ENCODE data around the gene UBR3.
A peak's percentile ranks its signal among the peaks of the same experiment; 100 is the strongest.
"Not testable (repeated sequence)": the region's sequence is repeated elsewhere in the genome, so short reads cannot be mapped to it uniquely, and the experiment has no call there.

Gene UBR3

GRCh38 chr2:169822785-169823392, 4.4 kb upstream of the UBR3 start:
- no peak for DNase-seq (ENCODE audit: low spot score)

GRCh38 chr2:169823996-169824372, 3.3 kb upstream of the UBR3 start:
- no peak for DNase-seq (ENCODE audit: low spot score)

- peak; percentile 88 for DNase-seq (ENCODE audit: low spot score)
These were observed 2.6 kb upstream of the UBR3 start, which contains the start of gene METTL5 for GRCh38 chr2:169824373-169825333. METTL5 (minus strand) TSS chr2:169824905; CDS start chr2:169824597, 308 bp downstream.

- peak; percentile 83 for DNase-seq (ENCODE audit: low spot score)
These were observed 1.0 kb downstream of the UBR3 start for GRCh38 chr2:169828141-169828811.

GRCh38 chr2:169834401-169834800, 7.1 kb downstream of the UBR3 start:
- no peak for DNase-seq (ENCODE audit: low spot score)

- DNase-seq (ENCODE audit: low spot score), result no peak
These were observed 11.7 kb downstream of the UBR3 start for GRCh38 chr2:169838743-169839489.

GRCh38 chr2:169839954-169840746, 12.9 kb downstream of the UBR3 start:
- no peak for DNase-seq (ENCODE audit: low spot score)

- no peak for DNase-seq (ENCODE audit: low spot score)
These were observed 13.5 kb downstream of the UBR3 start for GRCh38 chr2:169840747-169841142.

GRCh38 chr2:169841625-169842024, 14.4 kb downstream of the UBR3 start:
- DNase-seq (ENCODE audit: low spot score), result not testable (repeated sequence)

- DNase-seq (ENCODE audit: low spot score), result no peak
These were observed 17.8 kb downstream of the UBR3 start for GRCh38 chr2:169845016-169845415.

- DNase-seq (ENCODE audit: low spot score), result not testable (repeated sequence)
These were observed 21.9 kb downstream of the UBR3 start for GRCh38 chr2:169848959-169849693.

- DNase-seq (ENCODE audit: low spot score), result no peak
These were observed 22.5 kb downstream of the UBR3 start for GRCh38 chr2:169849710-169850109.

- DNase-seq (ENCODE audit: low spot score), result no peak
These were observed 25.9 kb downstream of the UBR3 start for GRCh38 chr2:169853041-169853668.

GRCh38 chr2:169855281-169856258, 28.3 kb downstream of the UBR3 start:
- not testable (repeated sequence) for DNase-seq (ENCODE audit: low spot score)

GRCh38 chr2:169859423-169859822, 32.2 kb downstream of the UBR3 start:
- no peak for DNase-seq (ENCODE audit: low spot score)

- DNase-seq (ENCODE audit: low spot score), result no peak
These were observed 32.9 kb downstream of the UBR3 start for GRCh38 chr2:169860149-169860548.

GRCh38 chr2:169862816-169863215, 35.6 kb downstream of the UBR3 start:
- no peak for DNase-seq (ENCODE audit: low spot score)

- no peak for DNase-seq (ENCODE audit: low spot score)
These were observed 38.2 kb downstream of the UBR3 start for GRCh38 chr2:169865492-169865891.

- DNase-seq (ENCODE audit: low spot score), result not testable (repeated sequence)
These were observed 39.0 kb downstream of the UBR3 start for GRCh38 chr2:169866230-169866629.
